Measurements from ENCODE around the gene CYP3A7. TPM values are rescaled to one million over a fixed set of nuclear protein-coding genes. Genes with fewer than 3 reads are reported as not detected.

Gene CYP3A7
- total RNA-seq, 2 donors from 2014 or later: 1.3 TPM; not detected in 1

- Histone ChIP-seq H3K36me3 (replicated peaks in 1 of 2; ENCODE audit: insufficient read depth in 1 of 2, low read depth in 2 of 2) (no peaks in the 10 kb centered on the region), H3K27ac (no peak overlapping the region), H3K4me3 (no peak overlapping the region), H3K27me3 (no peaks in the 10 kb centered on the region), H3K4me1 (no peaks in the 10 kb centered on the region), H3K9me3 (no peaks in the 10 kb centered on the region)
- no peak for ATAC-seq
- intact Hi-C loops (cut with DNase I): no loop called here
- WGBS, 2 donors: 77 to 89% methylated on average over 4 of the region's 4 CpGs
- DNase-seq: no peak
- TF ChIP-seq POLR2A (IDR thresholded peaks at IDR 0.05) (no peak), CTCF (IDR thresholded peaks at IDR 0.05) (no peak)
Observed at GRCh38 chr7:99742737-99743394, 7.9 kb upstream of the CYP3A7 start.

GRCh38 chr7:99741441-99741795, 6.4 kb upstream of the CYP3A7 start:
- Histone ChIP-seq H3K9me3 (no peaks in the 10 kb centered on the region), H3K27me3 (no peaks in the 10 kb centered on the region), H3K4me3 (no peak overlapping the region), H3K36me3 (replicated peaks in 1 of 2; ENCODE audit: insufficient read depth in 1 of 2, low read depth in 2 of 2) (no peaks in the 10 kb centered on the region), H3K4me1 (peaks cover 9% of the 10 kb centered on the region), H3K27ac (no peak overlapping the region)
- ATAC-seq (no peak), DNase-seq (no peak)
- TF ChIP-seq POLR2A (IDR thresholded peaks at IDR 0.05) (no peak), CTCF (IDR thresholded peaks at IDR 0.05) (no peak)
- 77 to 94% methylated on average over 2 of the region's 2 CpGs for WGBS, 2 donors
- intact Hi-C loops (cut with DNase I): no loop called here

- H3K4me1 ChIP-seq: peaks cover 10% of the 10 kb centered on the region
- H3K36me3 ChIP-seq (replicated peaks in 1 of 2; ENCODE audit: insufficient read depth in 1 of 2, low read depth in 2 of 2): no peaks in the 10 kb centered on the region
- no peak overlapping the region for H3K4me3 ChIP-seq
- no peaks in the 10 kb centered on the region for H3K27me3 ChIP-seq
- DNase-seq (no peak), ATAC-seq (no peak)
- no peak overlapping the region for H3K27ac ChIP-seq
- 82 to 88% methylated on average over 5 of the region's 5 CpGs for WGBS, 2 donors
- TF ChIP-seq POLR2A (IDR thresholded peaks at IDR 0.05) (no peak), CTCF (IDR thresholded peaks at IDR 0.05) (no peak)
- no peaks in the 10 kb centered on the region for H3K9me3 ChIP-seq
- intact Hi-C loops (cut with DNase I): no loop called here
Observed at GRCh38 chr7:99740573-99741440, 5.8 kb upstream of the CYP3A7 start.

GRCh38 chr7:99739699-99740572, 4.9 kb upstream of the CYP3A7 start:
- H3K36me3 ChIP-seq (replicated peaks in 1 of 2; ENCODE audit: insufficient read depth in 1 of 2, low read depth in 2 of 2): no peaks in the 10 kb centered on the region
- intact Hi-C loops (cut with DNase I): no loop called here
- no peak overlapping the region for H3K27ac ChIP-seq
- H3K27me3 ChIP-seq: no peaks in the 10 kb centered on the region
- peaks cover 10% of the 10 kb centered on the region for H3K4me1 ChIP-seq
- TF ChIP-seq POLR2A (IDR thresholded peaks at IDR 0.05): no peak
- TF ChIP-seq CTCF (IDR thresholded peaks at IDR 0.05): no peak
- WGBS, 2 donors: 82 to 97% methylated on average over 2 of the region's 2 CpGs
- DNase-seq (no peak), ATAC-seq (no peak)
- no peak overlapping the region for H3K4me3 ChIP-seq
- H3K9me3 ChIP-seq: no peaks in the 10 kb centered on the region
